ENCODE results near the gene MOB1A. TPM values are rescaled to one million over a fixed set of nuclear protein-coding genes. Genes with fewer than 3 reads are reported as not detected.
"Not testable (repeated sequence)": the region's sequence is repeated elsewhere in the genome, so short reads cannot be mapped to it uniquely, and the experiment has no call there.

MOB1A gene
- total RNA-seq, 1 experiment from 2014 or later: 116 TPM

DNA sequence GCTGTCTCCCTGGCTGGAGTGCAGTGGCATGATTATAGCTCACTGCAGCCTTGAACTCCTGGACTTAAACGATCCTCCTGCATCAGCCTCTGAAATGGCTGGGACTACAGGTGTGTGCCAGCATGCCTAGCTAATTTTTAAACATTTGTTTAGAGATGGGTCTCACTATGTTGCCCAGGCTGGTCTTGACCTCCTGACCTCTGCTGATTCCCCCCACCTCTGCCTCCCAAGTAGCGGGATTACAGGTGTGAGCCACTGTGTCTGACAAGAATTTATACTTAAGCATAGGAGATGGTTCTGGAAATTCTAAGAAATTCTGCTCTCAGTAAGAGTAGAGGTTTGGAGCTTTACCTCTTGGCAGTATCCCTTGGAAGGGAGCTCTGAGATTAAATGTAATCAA, 38.0 kb upstream of the MOB1A start:
- no peak overlapping the region for H3K27ac ChIP-seq (ENCODE audit: low read depth, low read length, poor library complexity, severe bottlenecking)
- no peaks in the 10 kb centered on the region for H3K4me1 ChIP-seq (ENCODE audit: insufficient read depth, low read length, poor library complexity, severe bottlenecking)
- H3K9me3 ChIP-seq (ENCODE audit: low read depth, low read length, poor library complexity, severe bottlenecking): no peaks in the 10 kb centered on the region
- BruUV-seq (replicated peaks): no TSS peak
- intact Hi-C loops (cut with micrococcal nuclease; ENCODE audit: unreplicated experiment): no loop called here
- ChIA-PET POLR2A (ENCODE audit: low non-redundant PET) (no interaction called here), CTCF (interaction anchor here (0.8 kb wide), 1 partner anchor 17 kb away, joined by 3 read pairs; no protein-coding TSS in a partner anchor)
- H3K36me3 ChIP-seq (ENCODE audit: insufficient read depth, low read length, poor library complexity, severe bottlenecking): peaks cover 72% of the 10 kb centered on the region
- no peak for DNase-seq (ENCODE audit: low spot score)
- TF ChIP-seq, protein P1, sequence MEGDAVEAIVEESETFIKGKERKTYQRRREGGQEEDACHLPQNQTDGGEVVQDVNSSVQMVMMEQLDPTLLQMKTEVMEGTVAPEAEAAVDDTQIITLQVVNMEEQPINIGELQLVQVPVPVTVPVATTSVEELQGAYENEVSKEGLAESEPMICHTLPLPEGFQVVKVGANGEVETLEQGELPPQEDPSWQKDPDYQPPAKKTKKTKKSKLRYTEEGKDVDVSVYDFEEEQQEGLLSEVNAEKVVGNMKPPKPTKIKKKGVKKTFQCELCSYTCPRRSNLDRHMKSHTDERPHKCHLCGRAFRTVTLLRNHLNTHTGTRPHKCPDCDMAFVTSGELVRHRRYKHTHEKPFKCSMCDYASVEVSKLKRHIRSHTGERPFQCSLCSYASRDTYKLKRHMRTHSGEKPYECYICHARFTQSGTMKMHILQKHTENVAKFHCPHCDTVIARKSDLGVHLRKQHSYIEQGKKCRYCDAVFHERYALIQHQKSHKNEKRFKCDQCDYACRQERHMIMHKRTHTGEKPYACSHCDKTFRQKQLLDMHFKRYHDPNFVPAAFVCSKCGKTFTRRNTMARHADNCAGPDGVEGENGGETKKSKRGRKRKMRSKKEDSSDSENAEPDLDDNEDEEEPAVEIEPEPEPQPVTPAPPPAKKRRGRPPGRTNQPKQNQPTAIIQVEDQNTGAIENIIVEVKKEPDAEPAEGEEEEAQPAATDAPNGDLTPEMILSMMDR (conservative IDR thresholded peaks at IDR 0.05; ENCODE audit: low read depth, low read length): no peak
- no peak for TF ChIP-seq EZH2 (IDR thresholded peaks at IDR 0.05; ENCODE audit: borderline replicate concordance, low read depth, low read length, poor library complexity, severe bottlenecking)
- H3K4me3 ChIP-seq (ENCODE audit: low read depth, low read length, poor library complexity, severe bottlenecking): no peak overlapping the region
- no peaks in the 10 kb centered on the region for H3K27me3 ChIP-seq (replicated peaks; ENCODE audit: insufficient read depth, low read depth, low read length, poor library complexity)

DNA sequence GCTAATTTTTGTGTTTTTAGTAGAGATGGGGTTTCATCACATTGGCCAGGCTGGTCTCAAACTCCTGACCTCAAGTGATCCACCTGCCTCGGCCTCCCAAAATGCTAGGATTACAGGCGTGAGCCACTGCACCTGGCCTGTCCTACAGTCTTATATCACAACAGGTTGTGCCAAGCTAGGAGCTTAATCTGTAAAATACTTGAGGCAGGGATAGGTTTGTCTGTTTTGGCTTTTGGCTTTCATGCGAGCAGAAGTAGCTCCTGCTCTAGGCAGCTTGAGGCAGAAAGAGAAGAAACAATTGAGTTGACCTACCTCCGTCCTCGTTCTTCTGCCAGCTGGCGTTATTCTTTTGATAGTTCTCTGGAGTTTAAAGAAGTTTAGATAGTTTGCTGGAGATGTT, 37.1 kb upstream of the MOB1A start:
- intact Hi-C loops (cut with micrococcal nuclease; ENCODE audit: unreplicated experiment); POLR2A ChIA-PET (ENCODE audit: low non-redundant PET); BruUV-seq (replicated peaks); H3K4me3 ChIP-seq (ENCODE audit: low read depth, low read length, poor library complexity, severe bottlenecking); H3K27ac ChIP-seq (ENCODE audit: low read depth, low read length, poor library complexity, severe bottlenecking); H3K9me3 ChIP-seq (ENCODE audit: low read depth, low read length, poor library complexity, severe bottlenecking); H3K4me1 ChIP-seq (ENCODE audit: insufficient read depth, low read length, poor library complexity, severe bottlenecking); H3K27me3 ChIP-seq (replicated peaks; ENCODE audit: insufficient read depth, low read depth, low read length, poor library complexity); DNase-seq (ENCODE audit: low spot score): not testable (repeated sequence)
- CTCF ChIA-PET: interaction anchor here (0.8 kb wide), 1 partner anchor 16 kb away, joined by 3 read pairs; no protein-coding TSS in a partner anchor
- peaks cover 81% of the 10 kb centered on the region for H3K36me3 ChIP-seq (ENCODE audit: insufficient read depth, low read length, poor library complexity, severe bottlenecking)

- intact Hi-C loops (cut with micrococcal nuclease; ENCODE audit: unreplicated experiment): no loop called here
- H3K9me3 ChIP-seq (ENCODE audit: low read depth, low read length, poor library complexity, severe bottlenecking): no peaks in the 10 kb centered on the region
- no peak for TF ChIP-seq EZH2 (IDR thresholded peaks at IDR 0.05; ENCODE audit: borderline replicate concordance, low read depth, low read length, poor library complexity, severe bottlenecking)
- no TSS peak for BruUV-seq (replicated peaks)
- no peak overlapping the region for H3K4me3 ChIP-seq (ENCODE audit: low read depth, low read length, poor library complexity, severe bottlenecking)
- H3K27ac ChIP-seq (ENCODE audit: low read depth, low read length, poor library complexity, severe bottlenecking): no peak overlapping the region
- DNase-seq (ENCODE audit: low spot score): no peak
- no peaks in the 10 kb centered on the region for H3K4me1 ChIP-seq (ENCODE audit: insufficient read depth, low read length, poor library complexity, severe bottlenecking)
- CTCF ChIA-PET: interaction anchor here (0.6 kb wide), 1 partner anchor 384 kb away, joined by 9 read pairs; the partner anchor contains the start of gene STAMBP
- H3K27me3 ChIP-seq (replicated peaks; ENCODE audit: insufficient read depth, low read depth, low read length, poor library complexity): no peaks in the 10 kb centered on the region
- POLR2A ChIA-PET (ENCODE audit: low non-redundant PET): no interaction called here
- H3K36me3 ChIP-seq (ENCODE audit: insufficient read depth, low read length, poor library complexity, severe bottlenecking): peaks cover 96% of the 10 kb centered on the region
Measured at GRCh38 chr2:74212702-74213410, 34.2 kb upstream of the MOB1A start.

DNA sequence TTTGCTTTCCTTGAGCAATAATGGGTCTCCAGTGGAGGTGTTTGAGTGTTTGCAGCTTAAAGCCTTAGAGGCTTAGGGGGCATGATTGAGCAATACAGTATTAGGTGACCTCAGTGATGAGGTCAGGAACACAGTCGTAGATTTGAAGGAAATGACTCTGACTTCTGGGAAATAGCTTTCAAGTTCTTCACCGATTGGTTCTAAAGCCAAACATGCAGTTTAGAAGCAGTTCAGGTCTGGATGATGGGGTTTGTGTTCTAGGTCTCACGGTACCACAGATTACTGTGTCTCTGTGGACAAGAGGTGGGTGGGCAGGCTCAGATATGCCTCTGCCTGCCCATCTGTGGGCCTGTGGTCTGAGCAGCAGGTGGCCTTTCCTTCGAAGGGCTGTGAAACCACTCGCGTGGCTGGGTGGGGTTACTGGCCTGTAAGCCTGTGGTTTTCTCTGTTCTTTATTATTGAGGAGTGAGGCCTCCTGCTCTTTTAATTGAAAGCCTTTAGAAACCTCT, 27.6 kb upstream of the MOB1A start:
- Histone ChIP-seq H3K9me3 (ENCODE audit: low read depth, low read length, poor library complexity, severe bottlenecking) (no peaks in the 10 kb centered on the region), H3K4me3 (ENCODE audit: low read depth, low read length, poor library complexity, severe bottlenecking) (no peak overlapping the region), H3K4me1 (ENCODE audit: insufficient read depth, low read length, poor library complexity, severe bottlenecking) (peaks cover 13% of the 10 kb centered on the region), H3K36me3 (ENCODE audit: insufficient read depth, low read length, poor library complexity, severe bottlenecking) (peaks cover 83% of the 10 kb centered on the region), H3K27ac (ENCODE audit: low read depth, low read length, poor library complexity, severe bottlenecking) (no peak overlapping the region), H3K27me3 (replicated peaks; ENCODE audit: insufficient read depth, low read depth, low read length, poor library complexity) (no peaks in the 10 kb centered on the region)
- no peak for DNase-seq (ENCODE audit: low spot score)
- no peak for TF ChIP-seq EZH2 (IDR thresholded peaks at IDR 0.05; ENCODE audit: borderline replicate concordance, low read depth, low read length, poor library complexity, severe bottlenecking)
- TF ChIP-seq, protein P1 (conservative IDR thresholded peaks at IDR 0.05; ENCODE audit: low read depth, low read length): no peak
- no TSS peak for BruUV-seq (replicated peaks)
- ChIA-PET POLR2A (ENCODE audit: low non-redundant PET) (no interaction called here), CTCF (no interaction called here)
- intact Hi-C loops (cut with micrococcal nuclease; ENCODE audit: unreplicated experiment): no loop called here

Data from A673 (cell line).